Bronchial epithelial cell (primary cell): ENCODE results near the gene TPSD1. TPM values are rescaled to one million over a fixed set of nuclear protein-coding genes. Genes with fewer than 3 reads are reported as not detected.

Source experiments
- DNase-seq: peaks from one replicate; pipeline ENCODE4 v3.0.0-alpha.2; 2010; ENCODE audit warnings: low read depth
- FAIRE-seq: peaks from 2 replicates; lab custom pipeline; 2011; peaks lifted over from hg19 to GRCh38; lab: Jason Lieb, UNC
- H3K27me3 ChIP-seq: 2 replicates; pipeline ENCODE4 v1.5.1; 2011; ENCODE audit warnings: low read length; ENCODE audit not compliant: control insufficient read depth, insufficient read depth
- H3K36me3 ChIP-seq: 2 replicates; pipeline ENCODE4 v1.5.1; 2011; ENCODE audit warnings: low read length; ENCODE audit not compliant: control insufficient read depth, insufficient read depth
- H3K4me3 ChIP-seq: 2 replicates; pipeline ENCODE4 v1.5.1; 2011; ENCODE audit warnings: mild to moderate bottlenecking, low read depth, low read length, control low read depth
- total RNA-seq: library from RNA; depleted of rRNA; stranded (reverse); fragments of >200 nt; gene quantifications from 2 replicates; pipeline ENCODE4 v1.2.1, GENCODE V29; 2014
- TF ChIP-seq, protein P1 (sequence below): IDR thresholded peaks from 2 replicates; pipeline ENCODE4 v1.5.1; 2011; ENCODE audit warnings: mild to moderate bottlenecking, moderate library complexity, low read length, control low read depth, inconsistent platforms; ENCODE audit not compliant: insufficient read depth, severe bottlenecking

The TPSD1 gene
- total RNA-seq, 1 donor from 2014 or later, result not detected

DNA sequence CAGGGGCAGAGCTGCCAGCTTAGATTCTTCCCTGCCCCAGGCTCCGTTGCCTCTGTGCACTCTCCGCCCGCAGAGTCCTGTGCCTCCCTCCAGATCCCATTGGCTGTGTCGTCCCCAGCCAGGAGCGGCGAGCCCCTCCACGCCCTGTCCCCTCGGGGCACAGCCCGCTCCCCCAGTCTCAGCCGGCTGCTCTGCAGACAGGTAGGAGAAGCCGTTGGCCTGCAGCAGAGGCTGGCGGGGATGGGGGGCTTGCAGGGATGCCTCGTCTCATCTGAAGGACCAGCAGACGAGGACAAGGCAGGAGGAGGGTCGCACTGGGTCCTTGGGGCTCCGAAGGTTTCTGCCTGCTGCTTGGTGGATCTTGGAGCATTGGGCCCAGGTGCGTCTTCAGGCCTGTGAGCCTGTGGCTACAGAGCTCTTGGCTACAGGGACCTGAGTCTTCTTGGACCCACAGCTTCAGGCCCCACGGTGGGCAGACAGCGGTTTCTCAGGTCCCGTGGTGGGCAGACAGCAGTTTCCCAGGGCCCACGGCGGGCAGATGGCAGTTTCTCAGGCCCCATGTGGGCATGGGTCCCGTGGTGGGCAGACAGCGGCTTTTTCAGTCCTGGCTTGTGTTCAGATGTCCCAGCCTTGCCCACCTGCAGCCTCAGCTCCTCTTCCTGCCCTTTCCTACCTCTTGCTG lies 36.8 kb upstream of the TPSD1 start:
- Histone ChIP-seq H3K36me3 (no peaks in the 10 kb centered on the region), H3K27me3 (no peaks in the 10 kb centered on the region), H3K4me3 (no peak overlapping the region)
- FAIRE-seq (no peak), DNase-seq (no peak)
- TF ChIP-seq, protein P1, sequence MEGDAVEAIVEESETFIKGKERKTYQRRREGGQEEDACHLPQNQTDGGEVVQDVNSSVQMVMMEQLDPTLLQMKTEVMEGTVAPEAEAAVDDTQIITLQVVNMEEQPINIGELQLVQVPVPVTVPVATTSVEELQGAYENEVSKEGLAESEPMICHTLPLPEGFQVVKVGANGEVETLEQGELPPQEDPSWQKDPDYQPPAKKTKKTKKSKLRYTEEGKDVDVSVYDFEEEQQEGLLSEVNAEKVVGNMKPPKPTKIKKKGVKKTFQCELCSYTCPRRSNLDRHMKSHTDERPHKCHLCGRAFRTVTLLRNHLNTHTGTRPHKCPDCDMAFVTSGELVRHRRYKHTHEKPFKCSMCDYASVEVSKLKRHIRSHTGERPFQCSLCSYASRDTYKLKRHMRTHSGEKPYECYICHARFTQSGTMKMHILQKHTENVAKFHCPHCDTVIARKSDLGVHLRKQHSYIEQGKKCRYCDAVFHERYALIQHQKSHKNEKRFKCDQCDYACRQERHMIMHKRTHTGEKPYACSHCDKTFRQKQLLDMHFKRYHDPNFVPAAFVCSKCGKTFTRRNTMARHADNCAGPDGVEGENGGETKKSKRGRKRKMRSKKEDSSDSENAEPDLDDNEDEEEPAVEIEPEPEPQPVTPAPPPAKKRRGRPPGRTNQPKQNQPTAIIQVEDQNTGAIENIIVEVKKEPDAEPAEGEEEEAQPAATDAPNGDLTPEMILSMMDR, result no peak

DNA sequence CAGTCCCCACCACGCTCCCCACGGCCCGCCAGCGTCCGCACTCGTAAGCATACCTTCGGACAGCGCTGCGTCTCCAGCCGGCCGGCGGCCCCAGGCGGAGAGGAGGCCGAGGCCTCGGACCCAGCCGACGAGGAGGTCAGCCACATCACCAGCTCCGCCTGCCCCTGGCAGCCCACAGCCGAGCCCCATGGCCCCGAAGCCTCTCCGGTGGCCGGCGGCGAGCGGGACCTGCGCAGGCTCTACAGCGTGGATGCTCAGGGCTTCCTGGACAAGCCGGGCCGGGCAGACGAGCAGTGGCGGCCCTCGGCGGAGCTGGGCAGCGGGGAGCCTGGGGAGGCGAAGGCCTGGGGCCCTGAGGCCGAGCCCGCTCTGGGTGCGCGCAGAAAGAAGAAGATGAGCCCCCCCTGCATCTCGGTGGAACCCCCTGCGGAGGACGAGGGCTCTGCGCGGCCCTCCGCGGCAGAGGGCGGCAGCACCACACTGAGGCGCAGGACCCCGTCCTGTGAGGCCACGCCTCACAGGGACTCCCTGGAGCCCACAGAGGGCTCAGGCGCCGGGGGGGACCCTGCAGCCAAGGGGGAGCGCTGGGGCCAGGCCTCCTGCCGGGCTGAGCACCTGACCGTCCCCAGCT lies 35.7 kb upstream of the TPSD1 start:
- FAIRE-seq, result no peak
- Histone ChIP-seq H3K36me3 (no peaks in the 10 kb centered on the region), H3K4me3 (no peak overlapping the region), H3K27me3 (no peaks in the 10 kb centered on the region)
- no peak for DNase-seq
- TF ChIP-seq, protein P1, result no peak

DNA sequence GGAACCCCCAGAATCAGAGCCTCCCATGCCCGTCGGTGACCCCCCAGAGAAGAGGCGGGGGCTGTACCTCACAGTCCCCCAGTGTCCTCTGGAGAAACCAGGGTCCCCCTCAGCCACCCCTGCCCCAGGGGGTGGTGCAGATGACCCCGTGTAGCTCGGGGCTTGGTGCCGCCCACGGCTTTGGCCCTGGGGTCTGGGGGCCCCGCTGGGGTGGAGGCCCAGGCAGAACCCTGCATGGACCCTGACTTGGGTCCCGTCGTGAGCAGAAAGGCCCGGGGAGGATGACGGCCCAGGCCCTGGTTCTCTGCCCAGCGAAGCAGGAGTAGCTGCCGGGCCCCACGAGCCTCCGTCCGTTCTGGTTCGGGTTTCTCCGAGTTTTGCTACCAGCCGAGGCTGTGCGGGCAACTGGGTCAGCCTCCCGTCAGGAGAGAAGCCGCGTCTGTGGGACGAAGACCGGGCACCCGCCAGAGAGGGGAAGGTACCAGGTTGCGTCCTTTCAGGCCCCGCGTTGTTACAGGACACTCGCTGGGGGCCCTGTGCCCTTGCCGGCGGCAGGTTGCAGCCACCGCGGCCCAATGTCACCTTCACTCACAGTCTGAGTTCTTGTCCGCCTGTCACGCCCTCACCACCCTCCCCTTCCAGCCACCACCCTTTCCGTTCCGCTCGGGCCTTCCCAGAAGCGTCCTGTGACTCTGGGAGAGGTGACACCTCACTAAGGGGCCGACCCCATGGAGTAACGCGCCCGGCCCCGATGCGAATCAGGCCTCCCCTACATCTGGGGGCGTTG lies 34.8 kb upstream of the TPSD1 start:
- TF ChIP-seq, protein P1, result no peak
- H3K4me3 ChIP-seq, result no peak overlapping the region
- H3K27me3 ChIP-seq, result no peaks in the 10 kb centered on the region
- no peaks in the 10 kb centered on the region for H3K36me3 ChIP-seq
- no peak for FAIRE-seq
- no peak for DNase-seq

DNA sequence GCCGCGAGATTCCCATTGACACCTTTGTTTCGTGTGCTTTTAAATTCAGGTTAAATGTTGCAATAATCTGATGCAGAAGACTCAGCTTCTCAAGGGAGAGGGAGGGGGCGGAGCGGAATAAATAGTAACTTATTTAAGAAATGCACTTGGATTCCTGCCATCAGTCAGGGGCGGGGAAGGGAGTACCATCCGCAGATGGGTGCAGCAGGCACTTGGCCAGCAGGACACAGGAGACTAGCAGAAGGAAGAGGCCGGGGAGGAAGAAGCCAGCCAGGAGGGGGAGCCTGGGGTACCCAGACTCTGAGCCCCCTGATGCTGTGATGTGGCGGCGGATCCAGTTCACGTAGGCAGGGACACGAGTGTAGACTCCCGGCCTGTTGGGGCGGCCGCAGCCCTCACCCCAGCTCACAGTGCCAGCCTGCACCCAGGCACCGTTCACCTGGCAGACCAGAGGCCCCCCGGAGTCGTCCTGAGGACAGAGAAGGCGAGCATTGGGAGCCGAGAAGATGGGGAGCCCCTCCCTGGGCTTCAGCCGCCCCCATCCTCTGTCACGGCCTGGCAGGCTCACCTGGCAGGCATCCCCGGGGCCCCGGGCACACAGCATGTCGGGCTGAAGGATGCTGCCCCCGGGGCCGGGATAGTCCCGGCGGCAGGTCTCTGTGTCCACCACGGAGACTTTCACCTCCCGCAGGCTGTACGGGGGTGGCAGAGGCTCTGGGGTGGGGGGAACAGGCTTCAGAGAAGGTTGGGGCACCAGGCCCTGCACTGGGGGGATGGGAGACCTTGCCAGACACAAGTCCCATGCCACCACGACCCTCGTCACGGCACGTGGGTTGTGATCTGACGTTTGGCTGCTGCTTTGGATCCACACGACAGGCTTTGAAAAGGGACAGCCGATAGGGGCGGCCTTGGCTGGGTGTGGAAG lies 34.0 kb upstream of the TPSD1 start:
- TF ChIP-seq, protein P1, result no peak
- no peak overlapping the region for H3K4me3 ChIP-seq
- no peak for DNase-seq
- no peaks in the 10 kb centered on the region for H3K27me3 ChIP-seq
- no peak for FAIRE-seq
- no peaks in the 10 kb centered on the region for H3K36me3 ChIP-seq

DNA sequence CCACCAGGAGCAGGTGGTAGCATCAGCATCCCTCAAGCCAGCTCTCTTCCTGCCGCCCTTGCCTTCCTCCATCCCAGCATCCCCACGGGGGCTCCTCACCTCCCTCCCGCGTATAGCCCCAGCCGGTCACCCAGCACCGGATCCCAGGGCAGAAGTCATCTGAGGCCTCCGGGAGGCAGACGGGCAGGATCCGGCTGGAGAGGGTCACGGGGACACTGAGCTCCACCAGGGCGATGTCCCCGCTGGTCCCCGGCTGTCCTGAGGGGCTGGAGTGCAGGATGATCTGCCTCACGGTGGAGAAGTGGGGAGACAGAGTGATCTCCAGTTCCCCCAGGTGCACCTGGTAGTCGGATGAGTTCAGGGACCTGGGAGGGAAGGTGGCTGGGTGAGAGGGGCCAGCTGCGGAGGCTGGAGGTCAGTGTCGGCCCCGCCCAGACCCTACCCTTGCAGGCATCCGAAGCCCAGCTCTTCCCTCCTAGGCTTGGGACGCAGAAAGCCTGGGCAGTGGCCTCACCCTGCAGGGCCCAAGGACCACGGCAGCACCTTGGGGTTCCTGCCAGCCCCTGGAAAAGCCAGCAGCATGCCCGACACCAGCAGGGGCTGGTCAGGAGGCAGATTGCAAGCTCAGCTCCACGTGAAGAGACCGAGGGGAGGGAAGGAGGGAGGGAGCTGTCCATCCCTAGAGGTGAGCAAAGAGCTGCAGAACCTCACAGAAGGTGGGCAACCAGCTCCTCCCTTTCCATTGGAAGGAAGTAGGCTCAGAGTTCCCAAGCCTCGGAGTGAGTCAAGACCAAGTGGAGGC lies 33.1 kb upstream of the TPSD1 start:
- H3K27me3 ChIP-seq, result no peaks in the 10 kb centered on the region
- no peaks in the 10 kb centered on the region for H3K36me3 ChIP-seq
- DNase-seq, result no peak
- no peak overlapping the region for H3K4me3 ChIP-seq
- FAIRE-seq, result no peak
- TF ChIP-seq, protein P1, result no peak
